ENCODE measurements around the gene FLT1.

FLT1 gene

GRCh38 chr13:28528388-28528787 lies 33.5 kb upstream of the FLT1 start:
- Histone ChIP-seq H3K36me3 (ENCODE audit: control insufficient read depth, insufficient read depth, low read length) (no peaks in the 10 kb centered on the region), H3K27ac (ENCODE audit: insufficient read depth, low read depth, low read length, poor library complexity, severe bottlenecking) (no peak overlapping the region), H3K4me1 (ENCODE audit: control insufficient read depth, insufficient read depth, low read length) (peaks cover 6% of the 10 kb centered on the region), H3K9me3 (ENCODE audit: control insufficient read depth, low read length) (no peaks in the 10 kb centered on the region), H3K4me3 (ENCODE audit: insufficient read depth, low read depth, low read length) (no peak overlapping the region), H3K27me3 (ENCODE audit: control insufficient read depth, insufficient read depth, low read length, poor library complexity, severe bottlenecking) (peaks cover 40% of the 10 kb centered on the region)
- 80 to 92% methylated on average over 2 of the region's 3 CpGs for WGBS, 2 experiments

GRCh38 chr13:28527629-28528028 lies 32.7 kb upstream of the FLT1 start:
- H3K27me3 ChIP-seq (ENCODE audit: control insufficient read depth, insufficient read depth, low read length, poor library complexity, severe bottlenecking) = peaks cover 33% of the 10 kb centered on the region
- no peak overlapping the region for H3K27ac ChIP-seq (ENCODE audit: insufficient read depth, low read depth, low read length, poor library complexity, severe bottlenecking)
- H3K36me3 ChIP-seq (ENCODE audit: control insufficient read depth, insufficient read depth, low read length) = no peaks in the 10 kb centered on the region
- 88 to 90% methylated on average over 13 of the region's 13 CpGs for WGBS, 2 experiments
- H3K4me3 ChIP-seq (ENCODE audit: insufficient read depth, low read depth, low read length) = no peak overlapping the region
- H3K9me3 ChIP-seq (ENCODE audit: control insufficient read depth, low read length) = no peaks in the 10 kb centered on the region
- H3K4me1 ChIP-seq (ENCODE audit: control insufficient read depth, insufficient read depth, low read length) = peaks cover 6% of the 10 kb centered on the region

GRCh38 chr13:28526876-28527275 lies 31.9 kb upstream of the FLT1 start:
- Histone ChIP-seq H3K9me3 (ENCODE audit: control insufficient read depth, low read length) (no peaks in the 10 kb centered on the region), H3K27ac (ENCODE audit: insufficient read depth, low read depth, low read length, poor library complexity, severe bottlenecking) (no peak overlapping the region), H3K4me3 (ENCODE audit: insufficient read depth, low read depth, low read length) (no peak overlapping the region), H3K36me3 (ENCODE audit: control insufficient read depth, insufficient read depth, low read length) (no peaks in the 10 kb centered on the region), H3K4me1 (ENCODE audit: control insufficient read depth, insufficient read depth, low read length) (peaks cover 6% of the 10 kb centered on the region), H3K27me3 (ENCODE audit: control insufficient read depth, insufficient read depth, low read length, poor library complexity, severe bottlenecking) (peaks cover 25% of the 10 kb centered on the region)
- 84% methylated on average over 10 of the region's 10 CpGs for WGBS, 2 experiments

GRCh38 chr13:28522871-28523270 lies 27.9 kb upstream of the FLT1 start:
- Histone ChIP-seq H3K9me3 (ENCODE audit: control insufficient read depth, low read length) (no peaks in the 10 kb centered on the region), H3K27me3 (ENCODE audit: control insufficient read depth, insufficient read depth, low read length, poor library complexity, severe bottlenecking) (no peaks in the 10 kb centered on the region), H3K27ac (ENCODE audit: insufficient read depth, low read depth, low read length, poor library complexity, severe bottlenecking) (no peak overlapping the region), H3K36me3 (ENCODE audit: control insufficient read depth, insufficient read depth, low read length) (no peaks in the 10 kb centered on the region), H3K4me3 (ENCODE audit: insufficient read depth, low read depth, low read length) (no peak overlapping the region), H3K4me1 (ENCODE audit: control insufficient read depth, insufficient read depth, low read length) (no peaks in the 10 kb centered on the region)
- 96% methylated on average over 8 of the region's 8 CpGs for WGBS, 2 experiments

- Histone ChIP-seq H3K4me1 (ENCODE audit: control insufficient read depth, insufficient read depth, low read length) (no peaks in the 10 kb centered on the region), H3K9me3 (ENCODE audit: control insufficient read depth, low read length) (no peaks in the 10 kb centered on the region), H3K36me3 (ENCODE audit: control insufficient read depth, insufficient read depth, low read length) (no peaks in the 10 kb centered on the region), H3K27me3 (ENCODE audit: control insufficient read depth, insufficient read depth, low read length, poor library complexity, severe bottlenecking) (no peaks in the 10 kb centered on the region), H3K4me3 (ENCODE audit: insufficient read depth, low read depth, low read length) (no peak overlapping the region), H3K27ac (ENCODE audit: insufficient read depth, low read depth, low read length, poor library complexity, severe bottlenecking) (no peak overlapping the region)
- 81 to 84% methylated on average over 4 of the region's 4 CpGs for WGBS, 2 experiments
Measured at GRCh38 chr13:28513745-28514144, 18.8 kb upstream of the FLT1 start.

GRCh38 chr13:28510542-28510941 lies 15.6 kb upstream of the FLT1 start:
- H3K36me3 ChIP-seq (ENCODE audit: control insufficient read depth, insufficient read depth, low read length) = no peaks in the 10 kb centered on the region
- H3K9me3 ChIP-seq (ENCODE audit: control insufficient read depth, low read length) = no peaks in the 10 kb centered on the region
- no peak overlapping the region for H3K4me3 ChIP-seq (ENCODE audit: insufficient read depth, low read depth, low read length)
- no peaks in the 10 kb centered on the region for H3K4me1 ChIP-seq (ENCODE audit: control insufficient read depth, insufficient read depth, low read length)
- 64 to 82% methylated on average over 1 of the region's 1 CpG for WGBS, 2 experiments
- no peak overlapping the region for H3K27ac ChIP-seq (ENCODE audit: insufficient read depth, low read depth, low read length, poor library complexity, severe bottlenecking)
- H3K27me3 ChIP-seq (ENCODE audit: control insufficient read depth, insufficient read depth, low read length, poor library complexity, severe bottlenecking) = no peaks in the 10 kb centered on the region

- no peaks in the 10 kb centered on the region for H3K9me3 ChIP-seq (ENCODE audit: control insufficient read depth, low read length)
- H3K4me1 ChIP-seq (ENCODE audit: control insufficient read depth, insufficient read depth, low read length) = no peaks in the 10 kb centered on the region
- no peaks in the 10 kb centered on the region for H3K27me3 ChIP-seq (ENCODE audit: control insufficient read depth, insufficient read depth, low read length, poor library complexity, severe bottlenecking)
- H3K36me3 ChIP-seq (ENCODE audit: control insufficient read depth, insufficient read depth, low read length) = no peaks in the 10 kb centered on the region
- H3K27ac ChIP-seq (ENCODE audit: insufficient read depth, low read depth, low read length, poor library complexity, severe bottlenecking) = no peak overlapping the region
- H3K4me3 ChIP-seq (ENCODE audit: insufficient read depth, low read depth, low read length) = no peak overlapping the region
Measured at GRCh38 chr13:28510066-28510465, 15.1 kb upstream of the FLT1 start.

- no peaks in the 10 kb centered on the region for H3K9me3 ChIP-seq (ENCODE audit: control insufficient read depth, low read length)
- H3K4me1 ChIP-seq (ENCODE audit: control insufficient read depth, insufficient read depth, low read length) = no peaks in the 10 kb centered on the region
- H3K27me3 ChIP-seq (ENCODE audit: control insufficient read depth, insufficient read depth, low read length, poor library complexity, severe bottlenecking) = no peaks in the 10 kb centered on the region
- H3K27ac ChIP-seq (ENCODE audit: insufficient read depth, low read depth, low read length, poor library complexity, severe bottlenecking) = no peak overlapping the region
- H3K4me3 ChIP-seq (ENCODE audit: insufficient read depth, low read depth, low read length) = no peak overlapping the region
- 83 to 84% methylated on average over 7 of the region's 7 CpGs for WGBS, 2 experiments
- no peaks in the 10 kb centered on the region for H3K36me3 ChIP-seq (ENCODE audit: control insufficient read depth, insufficient read depth, low read length)
Measured at GRCh38 chr13:28505543-28506135, 10.7 kb upstream of the FLT1 start.

- Histone ChIP-seq H3K27me3 (ENCODE audit: control insufficient read depth, insufficient read depth, low read length, poor library complexity, severe bottlenecking) (peaks cover 3% of the 10 kb centered on the region), H3K36me3 (ENCODE audit: control insufficient read depth, insufficient read depth, low read length) (no peaks in the 10 kb centered on the region), H3K27ac (ENCODE audit: insufficient read depth, low read depth, low read length, poor library complexity, severe bottlenecking) (no peak overlapping the region), H3K9me3 (ENCODE audit: control insufficient read depth, low read length) (no peaks in the 10 kb centered on the region), H3K4me3 (ENCODE audit: insufficient read depth, low read depth, low read length) (no peak overlapping the region), H3K4me1 (ENCODE audit: control insufficient read depth, insufficient read depth, low read length) (no peaks in the 10 kb centered on the region)
- WGBS, 2 experiments = 74 to 77% methylated on average over 6 of the region's 6 CpGs
Measured at GRCh38 chr13:28503182-28503967, 8.4 kb upstream of the FLT1 start.

GRCh38 chr13:28501547-28501946 lies 6.6 kb upstream of the FLT1 start:
- no peaks in the 10 kb centered on the region for H3K4me1 ChIP-seq (ENCODE audit: control insufficient read depth, insufficient read depth, low read length)
- no peaks in the 10 kb centered on the region for H3K9me3 ChIP-seq (ENCODE audit: control insufficient read depth, low read length)
- peaks cover 22% of the 10 kb centered on the region for H3K27me3 ChIP-seq (ENCODE audit: control insufficient read depth, insufficient read depth, low read length, poor library complexity, severe bottlenecking)
- no peaks in the 10 kb centered on the region for H3K36me3 ChIP-seq (ENCODE audit: control insufficient read depth, insufficient read depth, low read length)
- 90 to 91% methylated on average over 6 of the region's 6 CpGs for WGBS, 2 experiments
- no peak overlapping the region for H3K4me3 ChIP-seq (ENCODE audit: insufficient read depth, low read depth, low read length)
- no peak overlapping the region for H3K27ac ChIP-seq (ENCODE audit: insufficient read depth, low read depth, low read length, poor library complexity, severe bottlenecking)

Measured in ectodermal cell (in vitro differentiated cells).